ENCODE measurements around the gene MRPS10. TPM values are rescaled to one million over a fixed set of nuclear protein-coding genes. Genes with fewer than 3 reads are reported as not detected.

Gene MRPS10
- total and polyA plus RNA-seq, 2 donors (not counting 1 experiment from before 2014, with no cell fraction given): 10.5 to 26.4 TPM

- Mint-ChIP-seq H3K4me1 (peaks cover 4% of the 10 kb centered on the region), H3K4me3 (no peak overlapping the region), H3K9me3 (ENCODE audit: insufficient read depth) (no peaks in the 10 kb centered on the region), H3K27ac (no peak overlapping the region), H3K27me3 (no peaks in the 10 kb centered on the region)
- WGBS (ENCODE audit: insufficient coverage): 88% methylated on average over 13 of the region's 13 CpGs
- ATAC-seq (ENCODE audit: low read depth) (no peak), DNase-seq (no peak)
- no peak overlapping the region for H3K4me3 ChIP-seq (ENCODE audit: control extremely low read depth in 1 of 5, extremely low read depth in 1 of 5, insufficient read depth in 1 of 5, low read depth in 2 of 5, low read length in 4 of 5)
- no peaks in the 10 kb centered on the region for H3K27me3 ChIP-seq (replicated peaks in 1 of 4; ENCODE audit: control extremely low read depth in 1 of 4, control insufficient read depth in 3 of 4, insufficient read depth in 4 of 4, low read length in 3 of 4)
- intact Hi-C loops (cut with micrococcal nuclease): no loop called here
- no peaks in the 10 kb centered on the region for H3K4me1 ChIP-seq (ENCODE audit: control insufficient read depth in 2 of 2, insufficient read depth in 2 of 2, low read length in 2 of 2)
- H3K27ac ChIP-seq (ENCODE audit: low read length in 2 of 2): no peak overlapping the region
- H3K9me3 ChIP-seq (ENCODE audit: control extremely low read depth in 1 of 3, control insufficient read depth in 2 of 3, insufficient read depth in 1 of 3, low read length in 2 of 3): no peaks in the 10 kb centered on the region
- H4K20me1 ChIP-seq (ENCODE audit: control insufficient read depth, insufficient read depth, low read length, poor library complexity, severe bottlenecking): no peaks in the 10 kb centered on the region
- no peak overlapping the region for H3K9ac ChIP-seq (ENCODE audit: low read length)
- H3K4me2 ChIP-seq (replicated peaks; ENCODE audit: low read depth, low read length, poor library complexity, severe bottlenecking): no peak overlapping the region
- H3K36me3 ChIP-seq (replicated peaks in 1 of 2; ENCODE audit: control extremely low read depth in 1 of 2, control insufficient read depth in 1 of 2, extremely low read depth in 1 of 2, insufficient read depth in 2 of 2, low read length in 1 of 2): peaks cover 0 to 8% of the 10 kb centered on the region in 2 experiments
- ChIA-PET CTCF (no interaction called here), POLR2A (no interaction called here)
- no peak for TF ChIP-seq EZH2 (IDR thresholded peaks at IDR 0.05; ENCODE audit: borderline replicate concordance, insufficient read depth, low read depth, low read length, poor library complexity, severe bottlenecking)
- TF ChIP-seq CTCF (IDR thresholded peaks at IDR 0.05): no peak
- no peak overlapping the region for H2AFZ ChIP-seq (ENCODE audit: insufficient read depth, low read depth, low read length, poor library complexity, severe bottlenecking)
- no peaks in the 10 kb centered on the region for H3K79me2 ChIP-seq (ENCODE audit: control insufficient read depth, insufficient read depth, low read length)
Observed at GRCh38 chr6:42197555-42198362, 19.9 kb downstream of the MRPS10 start.

- H3K27ac ChIP-seq (ENCODE audit: low read length in 2 of 2): no peak overlapping the region
- no peaks in the 10 kb centered on the region for H3K4me1 ChIP-seq (ENCODE audit: control insufficient read depth in 2 of 2, insufficient read depth in 2 of 2, low read length in 2 of 2)
- H4K20me1 ChIP-seq (ENCODE audit: control insufficient read depth, insufficient read depth, low read length, poor library complexity, severe bottlenecking): no peaks in the 10 kb centered on the region
- Mint-ChIP-seq H3K4me3 (no peak overlapping the region), H3K27ac (no peak overlapping the region), H3K27me3 (no peaks in the 10 kb centered on the region), H3K4me1 (peaks cover 4% of the 10 kb centered on the region), H3K9me3 (ENCODE audit: insufficient read depth) (no peaks in the 10 kb centered on the region)
- no peak overlapping the region for H2AFZ ChIP-seq (ENCODE audit: insufficient read depth, low read depth, low read length, poor library complexity, severe bottlenecking)
- ChIA-PET CTCF (no interaction called here), POLR2A (no interaction called here)
- H3K79me2 ChIP-seq (ENCODE audit: control insufficient read depth, insufficient read depth, low read length): no peaks in the 10 kb centered on the region
- DNase-seq (no peak), ATAC-seq (ENCODE audit: low read depth) (no peak)
- peaks cover 0 to 3% of the 10 kb centered on the region in 2 experiments for H3K36me3 ChIP-seq (replicated peaks in 1 of 2; ENCODE audit: control extremely low read depth in 1 of 2, control insufficient read depth in 1 of 2, extremely low read depth in 1 of 2, insufficient read depth in 2 of 2, low read length in 1 of 2)
- no peak overlapping the region for H3K4me2 ChIP-seq (replicated peaks; ENCODE audit: low read depth, low read length, poor library complexity, severe bottlenecking)
- no peaks in the 10 kb centered on the region for H3K9me3 ChIP-seq (ENCODE audit: control extremely low read depth in 1 of 3, control insufficient read depth in 2 of 3, insufficient read depth in 1 of 3, low read length in 2 of 3)
- H3K9ac ChIP-seq (ENCODE audit: low read length): no peak overlapping the region
- TF ChIP-seq EZH2 (IDR thresholded peaks at IDR 0.05; ENCODE audit: borderline replicate concordance, insufficient read depth, low read depth, low read length, poor library complexity, severe bottlenecking) (no peak), CTCF (IDR thresholded peaks at IDR 0.05) (no peak)
- 77% methylated on average over 3 of the region's 4 CpGs for WGBS (ENCODE audit: insufficient coverage)
- H3K27me3 ChIP-seq (replicated peaks in 1 of 4; ENCODE audit: control extremely low read depth in 1 of 4, control insufficient read depth in 3 of 4, insufficient read depth in 4 of 4, low read length in 3 of 4): no peaks in the 10 kb centered on the region
- H3K4me3 ChIP-seq (ENCODE audit: control extremely low read depth in 1 of 5, extremely low read depth in 1 of 5, insufficient read depth in 1 of 5, low read depth in 2 of 5, low read length in 4 of 5): no peak overlapping the region
- intact Hi-C loops (cut with micrococcal nuclease): no loop called here
Observed at GRCh38 chr6:42195415-42195814, 22.2 kb downstream of the MRPS10 start.
